Ascending aorta (tissue), 2 donors: Measurements from ENCODE around the gene MRPL20. TPM values are rescaled to one million over a fixed set of nuclear protein-coding genes. Genes with fewer than 3 reads are reported as not detected.
"Not testable (repeated sequence)": the region's sequence is repeated elsewhere in the genome, so short reads cannot be mapped to it uniquely, and the experiment has no call there.

ENCODE experiments used
- DNase-seq, 2 donors: peaks; one replicate each; pipeline ENCODE4 v3.0.0-alpha.2; 2019; ENCODE audit warnings: low spot score in 2 of 2
- H3K27ac ChIP-seq, 2 donors: fragments of 200-600 bp; sonication (generic); one replicate each; pipeline ENCODE4 v1.5.1; 2016 to 2017; ENCODE audit warnings: mild to moderate bottlenecking in 1 of 2
- H3K27me3 ChIP-seq: fragments of 200-600 bp; sonication (generic); one replicate; pipeline ENCODE4 v1.5.1; 2017
- H3K36me3 ChIP-seq, 2 donors: fragments of 200-600 bp; sonication (generic); one replicate each; pipeline ENCODE4 v1.5.1; 2016
- H3K4me1 ChIP-seq, 2 donors: fragments of 200-600 bp; sonication (generic); one replicate each; pipeline ENCODE4 v1.5.1; 2016 to 2017; ENCODE audit warnings: mild to moderate bottlenecking in 1 of 2
- H3K4me3 ChIP-seq, 2 donors: fragments of 200-600 bp; sonication (generic); one replicate each; pipeline ENCODE4 v1.5.1; 2016 to 2017; ENCODE audit warnings: mild to moderate bottlenecking in 1 of 2
- H3K9me3 ChIP-seq, 2 donors: fragments of 200-600 bp; sonication (generic); one replicate each; pipeline ENCODE4 v1.5.1; 2016
- intact Hi-C: fragments of 100-400 bp; cut with DNase I; formaldehyde crosslinking; loops from one replicate; pipeline ENCODE4 v1.15.1; 2023
- total RNA-seq: library from RNA; depleted of rRNA; stranded (reverse); fragments of >200 nt; gene quantifications from one replicate; pipeline ENCODE4 v1.1.0, GENCODE V29; 2016
- TF ChIP-seq, protein P1 (sequence below), 3 experiments: fragments of 200-600 bp in 2 of 3; fragments of 450-650 bp in 1 of 3; sonication (generic) in 2 of 3; IDR thresholded peaks; one replicate each; pipeline ENCODE4 v1.5.1; 2016 to 2019; ENCODE audit warnings: antibody characterized with exemption in 3 of 3, mild to moderate bottlenecking in 1 of 3, moderate library complexity in 1 of 3

The MRPL20 gene
- total RNA-seq, 1 donor from 2014 or later: 63.4 TPM

DNA sequence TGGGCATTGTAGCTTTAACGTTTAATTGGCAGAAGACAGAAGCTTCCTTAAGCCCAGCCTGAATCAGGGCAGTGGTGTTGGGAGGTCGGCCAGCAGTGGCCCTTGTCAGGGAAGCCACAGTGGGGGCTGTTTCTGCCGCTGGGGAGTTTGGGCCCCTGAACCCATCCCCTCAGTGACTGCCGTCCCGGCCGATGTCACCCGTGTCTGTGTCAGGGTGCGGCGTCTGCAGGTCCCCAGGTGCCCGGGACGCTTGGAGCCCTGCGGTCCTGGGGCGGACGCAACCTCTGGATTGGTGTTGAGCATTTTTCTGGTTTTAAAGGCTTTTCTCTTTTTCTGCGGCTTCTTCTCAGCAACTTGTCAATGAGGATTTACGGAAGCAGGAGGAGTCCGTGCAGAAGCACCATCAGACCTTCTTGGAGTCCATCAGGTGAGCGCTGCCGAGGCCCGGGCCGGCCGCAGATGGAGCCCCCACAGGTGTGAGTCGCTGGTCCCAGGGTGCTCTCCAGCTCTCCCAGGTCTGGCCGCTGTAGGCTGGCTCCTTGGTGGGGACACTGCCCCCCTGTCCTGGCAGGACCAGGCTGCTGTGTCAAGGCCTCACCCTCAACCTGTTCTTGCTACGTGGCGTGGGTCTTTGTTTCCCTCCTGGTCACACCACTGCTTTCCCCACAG is 44.7 kb upstream of the MRPL20 start:
- Histone ChIP-seq H3K4me1 (no peaks in the 10 kb centered on the region), H3K9me3 (no peaks in the 10 kb centered on the region), H3K36me3 (no peaks in the 10 kb centered on the region), H3K27ac (no peak overlapping the region), H3K27me3 (no peaks in the 10 kb centered on the region), H3K4me3 (no peak overlapping the region)
- intact Hi-C loops: no loop called here
- no peak for DNase-seq
- TF ChIP-seq, protein P1, sequence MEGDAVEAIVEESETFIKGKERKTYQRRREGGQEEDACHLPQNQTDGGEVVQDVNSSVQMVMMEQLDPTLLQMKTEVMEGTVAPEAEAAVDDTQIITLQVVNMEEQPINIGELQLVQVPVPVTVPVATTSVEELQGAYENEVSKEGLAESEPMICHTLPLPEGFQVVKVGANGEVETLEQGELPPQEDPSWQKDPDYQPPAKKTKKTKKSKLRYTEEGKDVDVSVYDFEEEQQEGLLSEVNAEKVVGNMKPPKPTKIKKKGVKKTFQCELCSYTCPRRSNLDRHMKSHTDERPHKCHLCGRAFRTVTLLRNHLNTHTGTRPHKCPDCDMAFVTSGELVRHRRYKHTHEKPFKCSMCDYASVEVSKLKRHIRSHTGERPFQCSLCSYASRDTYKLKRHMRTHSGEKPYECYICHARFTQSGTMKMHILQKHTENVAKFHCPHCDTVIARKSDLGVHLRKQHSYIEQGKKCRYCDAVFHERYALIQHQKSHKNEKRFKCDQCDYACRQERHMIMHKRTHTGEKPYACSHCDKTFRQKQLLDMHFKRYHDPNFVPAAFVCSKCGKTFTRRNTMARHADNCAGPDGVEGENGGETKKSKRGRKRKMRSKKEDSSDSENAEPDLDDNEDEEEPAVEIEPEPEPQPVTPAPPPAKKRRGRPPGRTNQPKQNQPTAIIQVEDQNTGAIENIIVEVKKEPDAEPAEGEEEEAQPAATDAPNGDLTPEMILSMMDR (IDR thresholded peaks at IDR 0.05): no peak

DNA sequence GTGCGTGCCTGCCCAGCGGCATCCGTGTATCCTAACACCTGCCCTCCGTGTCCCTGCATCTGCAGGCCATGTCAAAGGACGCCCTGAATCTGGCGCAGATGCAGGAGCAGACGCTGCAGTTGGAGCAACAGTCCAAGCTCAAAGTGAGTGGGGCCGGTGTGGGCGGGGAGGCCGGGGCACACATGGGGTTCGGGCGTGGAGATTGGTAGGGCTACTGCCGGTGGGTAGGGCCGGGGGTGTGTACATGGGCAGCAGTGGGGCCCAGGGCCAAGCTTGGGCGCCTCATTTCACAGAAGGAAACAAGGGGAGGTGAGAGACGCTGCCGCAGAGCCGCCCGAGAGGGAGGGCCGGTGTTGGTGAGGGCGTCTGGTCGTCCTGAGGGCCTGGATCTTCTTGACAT is 43.5 kb upstream of the MRPL20 start:
- H3K36me3 ChIP-seq, H3K4me3 ChIP-seq, intact Hi-C loops, H3K27ac ChIP-seq, DNase-seq, H3K4me1 ChIP-seq, H3K9me3 ChIP-seq, H3K27me3 ChIP-seq: not testable (repeated sequence)

DNA sequence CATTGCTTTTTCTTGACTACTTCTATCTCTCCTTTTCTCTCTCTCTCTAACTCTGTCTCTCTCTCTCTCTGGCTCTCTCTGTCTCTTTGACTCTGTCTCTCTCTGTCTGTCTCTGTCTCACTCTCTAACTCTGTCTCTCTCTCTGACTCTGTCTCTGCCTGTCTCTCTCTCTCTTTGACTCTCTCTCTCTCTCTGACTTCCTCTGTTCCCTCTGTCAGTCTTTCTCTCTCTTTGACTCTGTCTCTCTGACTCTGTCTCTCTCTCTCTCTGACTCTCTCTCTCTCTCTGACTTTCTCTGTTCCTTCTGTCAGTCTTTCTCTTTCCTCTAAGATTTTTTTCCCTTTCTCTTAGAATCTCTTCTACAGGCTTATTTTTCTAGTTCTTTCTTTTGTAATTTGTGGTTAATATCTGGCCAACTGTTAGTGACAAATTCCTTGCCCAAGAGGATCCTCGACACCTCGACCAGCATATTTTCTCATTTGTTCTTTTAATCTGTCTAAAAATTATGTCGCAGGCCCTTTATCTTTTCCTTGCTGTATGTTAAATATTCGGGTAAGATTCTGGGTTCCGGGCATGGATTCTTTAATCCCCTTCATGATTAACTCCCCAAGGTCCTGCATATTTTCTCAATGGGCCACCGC is 42.1 kb upstream of the MRPL20 start, which contains the start of gene ATAD3C:
TSS of gene ATAD3C (plus strand) at position 591 of the 641 bp plus-strand sequence. CDS start 995 bp downstream, outside the sequence.
- intact Hi-C loops: no loop called here
- Histone ChIP-seq H3K4me1 (no peaks in the 10 kb centered on the region), H3K36me3 (no peaks in the 10 kb centered on the region), H3K27ac (no peak within 1 kb of the TSS), H3K9me3 (no peaks in the 10 kb centered on the region), H3K4me3 (no peak within 1 kb of the TSS), H3K27me3 (no peaks in the 10 kb centered on the region)
- TF ChIP-seq, protein P1 (IDR thresholded peaks at IDR 0.05): no peak
- no peak for DNase-seq

DNA sequence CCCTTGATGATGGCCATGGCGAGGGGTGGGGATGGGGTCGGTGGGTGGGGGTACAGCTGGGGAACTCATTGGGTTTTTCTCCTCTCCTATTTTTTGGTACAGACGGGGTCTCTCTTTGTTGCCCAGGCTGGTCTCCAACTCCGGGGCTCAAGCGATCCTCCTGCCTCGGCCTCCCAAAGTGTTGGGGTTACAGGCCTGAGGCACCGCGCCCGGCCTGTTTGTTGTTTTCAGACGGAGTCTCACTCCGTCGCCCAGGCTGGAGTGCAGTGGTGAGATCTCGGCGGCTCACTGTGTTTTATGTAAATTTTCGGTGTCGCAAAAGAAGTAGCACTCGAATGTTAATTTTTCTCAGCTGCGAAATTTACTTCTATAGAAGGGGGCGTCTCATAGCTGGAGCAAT is 39.5 kb upstream of the MRPL20 start:
- H3K27ac ChIP-seq, H3K4me3 ChIP-seq, intact Hi-C loops, H3K4me1 ChIP-seq, H3K9me3 ChIP-seq, H3K36me3 ChIP-seq, DNase-seq, H3K27me3 ChIP-seq: not testable (repeated sequence)

DNA sequence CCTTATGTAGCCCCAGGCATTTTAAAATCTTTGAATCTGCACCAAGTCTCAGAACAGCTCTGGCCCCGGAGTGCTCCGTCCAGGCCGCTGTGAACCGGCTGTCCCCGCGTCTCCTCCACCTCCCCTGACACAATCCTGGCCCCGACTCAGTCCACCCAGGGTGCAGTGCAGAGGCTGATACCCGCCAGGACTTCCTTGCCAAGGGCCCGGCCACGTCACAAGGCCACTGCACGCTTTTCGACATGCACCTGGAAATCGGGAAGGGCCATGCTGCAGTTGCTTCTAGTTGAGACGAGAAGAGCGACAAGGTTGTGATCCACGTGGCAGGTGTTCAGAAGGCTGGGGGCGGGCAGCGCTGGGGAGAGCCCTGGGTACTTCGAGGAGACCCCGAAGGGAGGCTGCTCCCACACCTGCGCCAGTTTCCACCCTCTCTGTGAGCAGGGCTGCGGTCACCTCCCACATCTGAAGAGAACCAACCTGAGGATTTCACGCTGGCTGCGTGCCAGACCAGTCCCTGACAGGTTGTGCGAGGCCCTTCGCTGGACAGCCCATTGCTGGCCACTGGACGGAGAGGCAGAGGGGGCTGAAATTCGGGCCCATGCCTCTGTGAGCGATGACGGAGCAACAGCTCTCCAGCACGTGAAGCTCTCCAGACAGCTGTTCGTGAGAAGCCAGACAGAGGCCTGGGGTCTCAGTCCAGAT is 35.1 kb upstream of the MRPL20 start:
- TF ChIP-seq, protein P1 (IDR thresholded peaks at IDR 0.05): no peak
- DNase-seq: no peak
- Histone ChIP-seq H3K4me1 (no peaks in the 10 kb centered on the region), H3K27ac (no peak overlapping the region), H3K36me3 (no peaks in the 10 kb centered on the region), H3K4me3 (no peak overlapping the region), H3K27me3 (no peaks in the 10 kb centered on the region), H3K9me3 (no peaks in the 10 kb centered on the region)
- intact Hi-C loops: no loop called here

DNA sequence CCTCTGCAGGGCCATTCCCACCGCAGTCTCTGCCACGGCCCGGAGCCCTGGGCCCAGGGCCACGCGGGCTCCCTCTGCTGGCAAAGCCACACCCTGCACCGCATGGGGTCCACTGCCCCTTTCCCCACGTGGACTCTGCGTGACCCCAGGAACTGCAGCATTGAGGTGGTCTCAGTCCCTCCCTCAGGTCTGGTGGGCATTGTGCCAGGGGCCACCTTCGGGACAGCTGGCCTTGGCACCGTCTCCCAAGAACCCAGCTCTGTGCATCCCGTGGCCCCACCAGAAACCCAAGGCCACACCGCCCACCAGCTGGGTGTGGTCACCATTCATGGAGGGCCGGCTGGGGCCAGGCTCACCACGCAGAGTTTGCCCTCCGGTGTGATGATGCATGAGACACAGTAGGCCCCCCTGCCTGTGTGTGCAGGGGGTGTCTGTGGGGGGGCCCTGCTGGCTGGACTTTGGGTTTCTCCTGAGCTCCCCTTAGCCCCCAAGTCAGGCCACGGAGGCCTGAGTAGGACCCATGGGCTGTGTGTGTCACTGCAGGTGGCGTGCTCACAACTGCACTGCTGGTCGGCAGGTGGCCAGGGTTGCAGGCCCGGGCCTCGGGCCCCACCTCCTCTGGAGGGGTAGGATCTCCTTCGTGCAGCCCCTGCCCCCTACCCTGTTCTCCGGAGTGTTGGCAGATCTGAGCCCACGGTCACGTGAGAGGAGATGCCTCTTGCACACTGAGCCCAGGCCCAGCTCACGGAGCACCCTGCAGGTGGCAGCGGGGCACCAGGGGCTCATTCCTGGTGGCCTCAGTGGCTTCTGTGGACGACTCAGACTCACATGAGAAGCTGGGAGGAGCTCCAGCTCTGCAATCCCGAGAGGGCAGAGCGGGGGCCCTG is 34.2 kb upstream of the MRPL20 start:
- intact Hi-C loops: no loop called here
- Histone ChIP-seq H3K9me3 (no peaks in the 10 kb centered on the region), H3K27me3 (no peaks in the 10 kb centered on the region), H3K4me1 (peaks cover under 1 to 5% of the 10 kb centered on the region in 2 donors), H3K36me3 (no peaks in the 10 kb centered on the region), H3K27ac (no peak overlapping the region), H3K4me3 (no peak overlapping the region)
- TF ChIP-seq, protein P1 (IDR thresholded peaks at IDR 0.05): peak; percentile 64 to 79 (median 73)
- no peak for DNase-seq
